CD4-positive, alpha-beta T cell treated with Interleukin-12 subunit alpha and Interleukin-12 subunit beta, for 1 hour (primary cell): ENCODE results near the gene KIF25.

Experiments used
- DNase-seq: peaks from one replicate; pipeline ENCODE4 v3.0.0-alpha.2; 2020

KIF25 gene

DNA sequence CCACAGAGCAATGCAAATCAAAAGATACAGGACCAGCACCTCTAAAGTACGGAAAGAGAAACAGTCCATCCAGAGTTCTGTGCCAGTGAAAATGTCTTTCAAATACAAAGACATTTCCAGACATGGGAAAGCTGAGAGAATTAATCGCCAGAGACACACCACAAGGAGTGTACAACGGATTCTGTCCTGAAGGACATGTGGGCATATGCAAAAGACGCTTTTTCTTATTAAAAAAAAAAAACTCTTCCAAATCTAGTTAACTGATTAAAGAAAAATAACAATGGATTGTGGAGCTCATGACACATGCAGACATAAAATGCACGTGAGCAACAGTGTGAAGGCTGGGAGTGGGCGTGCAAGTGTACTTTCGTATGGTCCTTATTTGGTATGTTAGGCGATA, 22.8 kb downstream of the KIF25 start:
- no peak for DNase-seq

DNA sequence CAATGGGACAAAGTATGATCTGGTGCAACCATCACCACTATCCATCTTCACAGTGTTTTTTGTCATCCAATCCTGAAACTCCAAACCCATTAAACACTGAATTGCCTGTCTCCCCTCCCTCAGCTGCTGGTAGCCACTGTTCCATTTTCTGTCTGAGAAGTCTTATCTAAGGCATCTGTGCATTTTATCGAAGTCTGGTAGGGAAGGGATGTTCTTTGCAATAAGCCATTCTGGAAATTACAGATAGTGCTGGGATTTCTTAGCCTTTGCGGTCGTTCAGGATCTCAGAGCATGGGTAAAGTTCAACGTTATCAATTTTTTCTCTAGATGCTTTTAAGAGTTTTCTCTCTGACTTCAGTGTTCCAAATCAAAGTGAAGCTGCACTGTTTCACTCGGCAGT, 24.1 kb downstream of the KIF25 start:
- no peak for DNase-seq

DNA sequence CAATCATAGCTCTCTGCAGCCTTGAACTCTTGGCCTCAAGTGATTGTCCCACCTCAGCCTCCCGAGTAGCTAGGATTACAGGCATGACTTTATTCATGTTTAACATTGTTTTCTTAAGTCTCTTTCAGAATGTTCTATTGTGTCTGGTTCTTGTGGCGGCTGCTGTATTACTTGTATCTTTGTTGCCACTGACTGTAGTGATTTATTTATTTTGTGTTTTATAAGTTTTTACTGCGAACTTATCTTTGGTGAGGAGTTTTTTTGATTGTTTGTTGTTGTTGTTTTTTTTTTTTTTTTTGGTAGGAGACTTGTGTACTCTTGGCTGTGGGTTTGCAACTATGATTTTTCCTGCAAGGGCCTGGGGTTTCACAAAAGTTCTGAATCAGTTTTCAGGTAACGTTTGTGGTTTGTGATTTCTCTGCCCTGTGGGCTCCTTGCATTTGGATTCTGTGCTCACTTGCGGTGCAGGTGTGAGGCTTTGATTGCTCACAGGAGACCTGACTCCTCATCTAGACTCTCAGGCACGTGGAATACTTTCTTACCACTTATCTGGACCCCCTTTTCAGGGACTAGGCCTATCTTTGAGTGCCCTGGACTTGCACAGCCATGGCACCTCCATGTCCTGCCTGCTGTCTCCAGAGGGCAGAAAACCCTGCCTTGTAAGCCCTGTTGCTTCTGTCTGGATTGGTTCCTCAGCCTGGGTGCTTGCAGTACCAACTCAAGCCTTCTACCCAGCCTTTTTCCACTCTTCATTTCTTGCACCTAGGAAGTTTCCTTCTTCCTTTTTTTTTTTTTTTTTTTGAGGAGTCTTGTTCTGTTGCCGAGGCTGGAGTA, 25.2 kb downstream of the KIF25 start:
- no peak for DNase-seq

DNA sequence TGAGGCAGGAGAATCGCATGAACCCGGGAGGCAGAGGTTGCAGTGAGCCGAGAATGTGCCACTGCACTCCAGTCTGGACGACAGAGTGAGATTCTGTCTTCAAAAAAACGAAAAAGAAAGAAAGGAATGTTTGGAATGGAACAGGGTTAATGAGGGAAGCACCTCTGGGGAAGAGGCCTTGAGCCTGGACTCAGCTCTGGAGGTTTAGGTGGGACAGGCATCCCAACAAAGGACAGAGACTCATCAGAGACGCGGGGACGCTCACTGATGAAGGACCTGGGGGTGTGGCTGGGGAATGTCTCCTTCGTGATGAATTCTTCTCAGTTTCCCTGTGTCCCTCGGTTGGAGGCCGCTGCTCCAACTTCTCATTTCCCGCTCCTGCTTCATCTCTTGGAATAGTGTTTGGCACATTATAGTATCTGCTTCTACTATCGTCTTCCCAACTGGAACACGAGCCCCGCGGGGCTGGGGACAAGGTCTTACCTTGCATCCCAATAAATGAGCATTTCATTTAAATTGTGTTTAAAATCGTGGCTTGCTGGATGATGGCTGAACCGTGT, 27.6 kb downstream of the KIF25 start:
- no peak for DNase-seq

DNA sequence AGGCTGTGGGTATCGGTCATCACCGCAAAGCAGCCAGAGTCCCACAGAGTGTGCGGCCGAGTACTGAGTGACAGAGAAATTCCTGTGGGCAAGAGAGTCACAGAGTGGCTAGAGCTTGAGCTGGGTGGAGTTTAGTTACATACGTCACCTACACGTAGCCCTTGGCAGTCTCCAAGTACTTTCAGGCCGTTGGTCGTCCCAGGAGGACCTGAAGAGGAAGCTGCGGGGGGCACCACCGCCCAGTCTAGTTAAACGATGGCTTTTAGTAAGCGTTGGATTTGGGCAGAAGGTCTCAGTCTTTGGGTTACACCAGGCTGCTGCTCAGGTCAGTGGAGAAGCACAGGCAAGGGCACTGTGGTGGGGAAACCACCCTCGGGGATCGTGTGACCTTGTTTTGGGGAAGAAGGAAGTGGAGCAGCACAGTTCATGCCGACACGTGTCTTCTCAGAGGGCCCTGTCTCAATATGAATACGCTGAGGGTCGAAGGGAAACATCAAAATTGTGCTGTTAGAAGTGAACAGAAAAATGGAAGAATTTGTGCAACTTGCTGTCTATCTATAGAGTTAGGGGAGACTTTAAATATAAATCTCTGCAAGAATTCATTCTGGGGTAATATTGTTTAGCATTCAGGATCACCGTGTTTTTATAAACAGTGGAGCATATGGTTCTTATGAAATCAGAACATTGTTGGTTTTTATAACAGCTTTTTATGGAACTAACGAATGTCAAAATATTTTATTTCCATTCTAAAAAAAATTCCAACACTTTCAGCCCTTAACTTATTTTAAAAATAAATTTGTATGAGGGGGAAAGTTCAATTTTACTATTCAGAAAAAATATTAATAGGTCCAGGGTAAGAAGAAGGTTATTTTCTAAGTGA, 28.6 kb downstream of the KIF25 start:
- DNase-seq: no peak

DNA sequence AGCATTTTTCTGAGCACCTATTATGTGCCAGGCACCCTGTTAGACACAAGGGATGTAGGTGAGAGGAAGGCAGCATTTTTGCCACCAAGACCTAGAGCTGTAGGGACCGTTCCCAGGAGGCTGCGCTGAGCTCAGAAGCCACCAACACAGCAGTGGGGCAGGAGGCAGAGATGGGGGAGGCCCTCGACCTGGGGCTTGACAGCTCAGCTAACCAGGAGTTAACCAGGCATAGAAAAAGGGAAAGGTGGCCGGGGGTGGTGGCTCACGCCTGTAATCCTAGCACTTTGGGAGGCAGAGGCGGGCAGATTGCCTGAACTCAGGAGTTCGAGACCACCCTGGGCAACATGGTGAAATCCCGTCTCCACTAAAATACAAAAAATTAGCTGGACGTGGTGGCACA, 29.5 kb downstream of the KIF25 start:
- DNase-seq: no peak

DNA sequence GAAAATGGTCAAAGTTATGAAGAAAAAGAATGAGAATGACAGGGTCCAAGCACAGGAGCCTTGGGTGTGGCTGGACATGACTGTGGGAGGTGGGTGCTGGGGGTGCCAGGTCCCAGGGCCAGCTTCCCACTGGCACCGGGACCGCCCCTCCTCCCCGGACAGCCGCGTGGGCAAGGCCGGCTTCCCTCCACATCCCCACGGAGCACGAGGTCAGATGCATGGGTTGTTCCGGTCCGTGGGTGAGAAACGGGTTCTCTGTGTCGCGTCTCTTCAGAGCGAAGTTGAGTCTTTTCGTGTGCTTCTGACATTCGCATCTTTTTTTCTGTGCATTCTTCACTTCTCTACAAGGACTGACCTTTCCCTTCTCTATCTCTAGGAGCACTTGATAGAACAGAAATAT, 30.1 kb downstream of the KIF25 start:
- DNase-seq: no peak

DNA sequence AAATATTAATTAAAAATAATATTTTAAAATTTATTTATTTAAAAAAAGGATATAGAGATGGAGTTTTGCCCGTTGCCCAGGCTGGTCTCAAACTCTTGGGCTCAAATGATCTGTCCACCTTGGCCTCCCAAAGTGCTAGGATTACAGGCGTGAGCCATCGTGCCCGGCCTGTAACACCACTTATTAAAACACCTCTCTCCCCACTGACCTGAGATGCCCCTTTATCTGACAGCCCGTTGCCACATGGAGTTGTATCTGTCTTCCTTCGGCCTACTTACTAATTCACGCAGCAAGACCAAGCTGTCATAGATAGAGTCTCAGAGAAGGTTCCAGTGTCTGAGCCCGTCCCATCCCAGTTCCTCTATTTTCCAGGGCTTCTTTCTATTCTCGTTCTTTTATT, 30.7 kb downstream of the KIF25 start:
- no peak for DNase-seq

DNA sequence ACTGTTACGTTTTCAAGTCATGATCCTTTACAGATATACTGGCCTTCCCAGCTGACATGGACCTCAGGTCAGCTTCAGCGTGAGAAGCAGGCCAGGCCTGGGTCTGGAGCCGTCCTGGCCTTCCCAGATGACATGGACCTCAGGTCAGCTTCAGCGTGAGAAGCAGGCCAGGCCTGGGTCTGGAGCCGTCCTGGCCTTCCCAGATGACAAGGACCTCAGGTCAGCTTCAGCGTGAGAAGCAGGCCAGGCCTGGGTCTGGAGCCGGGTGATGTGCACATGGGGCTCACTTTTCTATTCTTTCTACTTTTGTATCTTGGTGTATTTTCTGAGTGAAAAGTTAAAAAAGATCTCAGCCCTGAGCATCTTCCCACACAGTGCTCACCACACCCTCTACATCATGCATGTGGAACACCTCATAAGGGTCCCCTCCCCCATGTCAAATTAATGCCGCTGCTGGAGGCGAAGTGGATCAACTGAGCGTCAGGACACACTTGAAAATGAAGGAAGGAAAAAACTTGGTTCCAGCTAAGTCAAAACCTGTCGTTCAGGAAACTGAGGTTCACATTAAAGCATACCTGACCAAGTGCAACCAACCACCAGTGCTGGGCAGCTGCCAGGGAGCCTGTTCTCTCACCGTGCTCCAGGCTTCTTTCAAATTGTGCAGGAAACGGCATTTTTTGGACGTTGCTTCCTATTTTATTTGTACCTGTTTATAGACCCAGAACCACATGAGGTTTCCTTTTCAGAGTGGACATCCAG, 32.2 kb downstream of the KIF25 start:
- DNase-seq: no peak

DNA sequence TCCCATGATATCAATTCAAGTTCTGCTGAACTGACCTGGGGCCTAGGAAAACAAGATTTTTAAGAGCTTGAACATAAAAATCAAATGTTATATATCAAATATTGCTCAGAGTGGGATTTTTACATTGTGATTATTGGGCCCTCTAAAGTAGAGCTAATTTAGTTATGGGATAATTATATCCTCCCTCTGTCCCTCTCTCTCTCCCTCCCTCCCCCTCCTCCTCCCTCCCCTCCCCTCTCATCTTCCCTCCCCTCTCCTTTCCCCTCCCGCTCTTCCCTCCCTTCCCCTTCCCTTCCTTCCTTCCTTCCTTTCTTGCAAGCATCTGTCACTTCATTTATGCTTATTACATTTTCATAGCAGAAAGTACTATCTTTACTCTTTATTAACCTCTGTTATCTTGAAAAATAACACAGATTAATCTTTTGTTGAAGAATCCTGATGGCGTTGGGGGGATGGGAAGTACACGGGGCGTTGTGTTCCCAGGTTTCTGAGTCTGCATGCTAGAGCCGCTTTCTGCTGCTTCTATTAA, 32.8 kb downstream of the KIF25 start:
- no peak for DNase-seq

DNA sequence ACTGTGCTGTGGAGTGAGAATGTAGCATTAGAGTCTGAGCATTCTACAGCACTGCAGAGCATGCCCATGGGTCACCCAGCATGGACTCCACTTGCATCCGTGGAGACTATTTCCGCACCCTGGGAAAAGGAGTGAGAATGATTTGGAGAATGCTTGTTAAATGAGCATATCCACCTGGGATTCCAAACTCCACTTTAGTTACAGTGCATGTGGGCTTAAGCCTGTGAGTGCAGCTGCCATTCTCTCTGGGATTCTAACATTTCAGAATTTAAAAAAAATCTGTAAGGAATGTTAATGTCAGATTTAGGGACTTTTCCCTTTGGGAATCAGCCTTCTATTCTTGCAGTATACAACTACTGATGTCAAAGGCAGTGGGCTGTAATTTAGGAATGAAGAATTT, 33.4 kb downstream of the KIF25 start:
- no peak for DNase-seq

DNA sequence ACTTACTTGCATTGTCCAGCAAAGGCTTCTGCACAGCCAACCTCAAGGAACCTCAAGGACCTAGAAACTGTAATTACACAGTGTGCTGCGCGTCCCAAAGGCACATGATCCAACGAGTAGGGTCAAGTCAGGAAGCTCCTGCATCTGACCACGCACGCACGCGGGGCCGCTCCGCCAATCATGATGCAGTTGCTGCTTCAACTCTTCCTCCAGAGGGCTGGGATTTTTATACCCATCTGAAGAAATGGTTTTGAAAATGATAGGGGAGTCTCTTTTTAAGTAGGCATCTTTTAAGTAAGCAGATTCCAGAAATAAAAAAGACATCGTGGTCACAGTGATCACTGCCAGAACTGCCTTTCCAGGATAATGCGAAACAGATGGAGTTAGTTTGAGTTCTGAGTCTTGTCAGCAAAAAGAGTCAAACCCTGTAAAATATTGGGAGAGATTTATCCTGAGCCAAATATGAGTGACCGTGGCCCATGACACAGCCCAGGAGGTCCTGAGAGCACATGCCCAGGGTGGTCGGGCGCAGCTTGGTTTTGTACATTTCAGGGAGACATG, 34.0 kb downstream of the KIF25 start:
- DNase-seq: no peak

DNA sequence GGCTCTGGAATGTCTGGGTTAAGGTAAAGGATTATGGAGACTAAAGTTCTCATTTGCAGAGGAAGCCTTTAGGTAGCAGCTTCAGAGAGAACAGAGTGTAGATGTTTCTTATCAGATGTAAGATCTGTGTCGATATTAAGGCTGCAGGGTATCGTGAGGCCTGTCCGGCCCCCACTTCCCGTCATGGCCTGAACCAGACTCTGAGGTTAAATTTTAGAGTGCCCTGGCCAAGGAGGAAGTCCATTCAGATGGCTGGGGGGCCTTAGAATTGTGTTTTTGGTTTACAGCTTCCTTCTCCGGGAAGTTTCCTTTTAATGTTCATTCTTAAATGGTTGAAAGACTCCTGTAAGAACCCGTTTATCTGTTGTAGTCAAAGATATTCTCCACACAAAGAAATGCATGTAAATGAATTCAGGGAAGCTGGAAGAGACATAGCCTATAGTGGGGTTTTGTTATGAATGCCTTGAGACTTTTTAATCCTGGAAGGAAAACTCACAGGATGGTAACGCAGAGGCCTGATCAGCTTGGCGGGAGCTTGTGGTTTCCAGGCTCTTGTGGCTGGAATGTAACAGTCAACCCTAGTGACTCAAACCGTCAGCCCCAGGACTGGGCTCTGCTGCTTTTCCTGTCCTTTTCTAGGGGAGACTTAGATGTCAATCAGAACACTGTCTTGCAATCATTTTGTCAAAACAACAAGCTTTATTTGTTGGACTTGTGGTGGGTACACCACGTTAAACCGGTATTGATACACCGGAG, 34.7 kb downstream of the KIF25 start:
- DNase-seq: no peak

DNA sequence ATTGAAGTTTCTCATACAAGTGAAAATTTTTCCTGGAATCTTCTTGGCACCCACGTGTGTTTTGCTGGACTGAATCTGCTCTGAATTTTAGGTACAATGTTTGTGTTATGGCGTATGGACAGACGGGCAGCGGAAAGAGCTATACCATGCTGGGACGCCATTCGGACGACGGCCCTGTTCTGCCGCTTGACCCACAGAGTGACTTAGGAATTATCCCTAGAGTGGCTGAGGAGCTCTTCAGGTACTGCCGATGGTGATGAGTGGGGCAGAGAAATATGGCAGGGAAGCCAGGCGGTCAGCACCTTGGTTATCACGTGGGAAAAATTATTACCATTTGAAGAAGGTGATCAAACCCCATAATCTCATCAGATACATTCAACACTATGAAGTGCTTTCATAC, 36.3 kb downstream of the KIF25 start:
- DNase-seq: no peak

DNA sequence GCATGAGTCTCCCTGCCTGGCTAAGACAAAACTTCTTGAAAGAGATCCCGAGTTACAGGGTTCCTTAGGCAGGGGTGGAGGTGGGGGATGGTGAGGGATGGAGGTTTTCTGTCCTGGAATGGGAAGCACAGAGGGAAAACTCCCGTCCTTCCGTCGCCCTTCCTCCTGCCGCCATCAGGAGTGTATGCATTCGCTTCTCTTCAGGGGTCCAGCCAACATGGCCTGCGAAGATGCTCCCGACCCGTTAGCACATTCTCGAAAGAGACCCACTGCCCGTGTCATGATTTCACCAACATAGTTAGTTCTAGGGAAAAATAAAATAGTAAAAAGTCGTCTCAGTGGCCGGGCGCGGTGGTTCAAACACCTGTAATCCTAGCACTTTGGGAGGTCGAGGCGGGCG, 37.1 kb downstream of the KIF25 start:
- DNase-seq: no peak

DNA sequence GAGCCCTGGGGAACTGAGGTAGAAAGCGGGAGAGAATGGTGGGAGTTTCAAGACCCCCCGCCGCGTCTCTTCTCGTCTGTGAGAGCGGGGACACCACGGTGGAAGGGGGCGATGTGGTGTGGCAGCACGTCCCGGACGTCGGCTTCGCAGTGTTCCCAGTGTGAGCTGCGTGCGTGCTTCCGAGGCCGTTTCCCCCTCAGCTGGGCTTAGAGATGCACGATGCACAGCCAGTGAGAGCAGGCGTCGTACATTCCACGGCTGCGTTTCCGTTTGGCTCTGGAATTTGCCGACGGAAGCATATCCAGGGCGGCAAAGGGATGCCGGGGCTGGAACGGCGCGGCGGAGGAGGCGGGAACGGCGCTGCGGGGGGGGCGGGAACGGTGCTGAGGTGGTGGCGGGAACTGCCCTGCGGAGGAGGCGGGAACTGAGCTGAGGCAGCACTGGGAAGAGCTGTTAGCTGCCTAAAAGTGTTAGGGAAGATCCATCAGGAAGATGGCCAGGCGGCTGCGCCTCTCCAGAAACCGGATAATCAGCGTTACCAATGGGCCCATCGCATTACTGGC, 37.7 kb downstream of the KIF25 start:
- no peak for DNase-seq

DNA sequence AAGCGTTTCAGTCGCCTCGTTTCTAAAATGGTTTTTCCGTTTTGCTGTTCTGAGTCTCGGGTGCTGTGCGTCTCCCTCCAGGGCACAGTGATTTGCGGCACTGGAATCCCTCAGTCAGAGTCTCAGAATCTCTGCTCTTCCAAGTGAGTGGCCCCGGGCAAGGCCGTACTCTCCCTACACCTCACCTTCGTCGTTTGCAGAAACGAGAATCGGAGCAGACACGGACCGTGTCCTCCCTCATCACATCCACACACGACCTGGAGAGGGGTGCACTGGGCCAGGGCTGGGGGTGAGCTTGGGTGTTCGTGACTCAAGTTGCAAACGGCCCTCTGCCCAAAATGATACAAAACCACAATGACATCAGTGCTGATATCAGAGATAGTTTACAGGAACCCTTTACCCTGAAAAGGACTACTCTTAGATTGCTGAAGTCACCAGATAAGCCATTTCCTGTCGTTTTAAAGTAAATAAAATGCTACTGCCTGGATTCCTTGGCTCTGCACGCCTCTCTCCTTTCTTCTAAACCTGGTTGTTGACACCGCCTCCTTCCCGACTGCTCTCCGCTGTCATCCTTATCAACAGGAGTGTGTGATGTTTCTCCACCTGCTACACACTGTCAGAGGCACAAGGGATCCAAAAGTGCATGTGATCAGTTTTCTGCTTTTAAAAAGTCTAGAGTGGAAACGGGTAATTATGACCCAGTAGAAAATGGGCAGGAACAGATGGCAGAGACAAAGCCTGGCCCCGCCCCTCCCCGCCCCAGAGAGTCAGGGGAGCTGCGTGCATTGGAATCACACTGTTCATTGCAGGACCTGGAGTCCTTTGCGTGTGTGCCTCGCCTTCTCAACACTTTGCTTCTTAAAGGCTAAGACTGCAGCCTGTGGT, 38.4 kb downstream of the KIF25 start:
- no peak for DNase-seq

DNA sequence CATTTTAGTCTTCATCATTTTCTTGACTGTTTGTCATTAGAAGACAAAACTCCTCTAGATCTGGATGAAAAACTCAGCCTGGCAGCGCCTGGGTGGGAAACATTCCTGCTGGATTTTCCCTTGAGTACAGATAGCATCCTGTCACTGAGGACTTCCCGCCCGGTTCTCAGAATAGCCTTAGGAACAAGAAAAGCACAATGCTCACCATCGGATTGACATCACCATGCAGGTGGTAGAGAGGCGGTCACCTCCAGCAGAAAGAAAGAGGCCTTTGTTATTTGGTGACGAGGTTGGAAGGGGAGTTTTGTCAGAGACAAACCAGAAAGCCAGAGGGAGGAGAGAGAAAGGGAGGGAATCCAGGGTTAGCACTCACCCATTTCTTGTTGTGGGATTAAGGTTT, 39.8 kb downstream of the KIF25 start:
- DNase-seq: no peak

DNA sequence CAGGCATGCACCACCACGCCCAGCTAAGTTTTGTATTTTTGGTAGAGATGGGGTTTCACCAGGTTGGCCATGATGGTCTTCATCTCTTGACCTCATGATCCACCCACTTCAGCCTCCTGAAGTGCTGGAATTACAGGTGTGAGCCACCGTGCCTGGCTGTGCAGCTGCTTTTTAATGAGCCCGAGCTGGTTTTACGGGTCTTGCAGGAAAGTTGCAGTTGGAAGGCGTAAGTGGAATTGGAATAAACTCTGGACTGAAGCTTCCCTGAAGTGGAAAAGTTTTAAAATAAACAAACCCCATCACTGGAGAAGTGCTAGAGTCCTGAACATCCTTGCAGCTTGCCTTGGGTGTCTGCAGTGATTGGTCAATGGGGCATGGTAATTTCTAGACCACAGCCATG, 40.4 kb downstream of the KIF25 start:
- no peak for DNase-seq

DNA sequence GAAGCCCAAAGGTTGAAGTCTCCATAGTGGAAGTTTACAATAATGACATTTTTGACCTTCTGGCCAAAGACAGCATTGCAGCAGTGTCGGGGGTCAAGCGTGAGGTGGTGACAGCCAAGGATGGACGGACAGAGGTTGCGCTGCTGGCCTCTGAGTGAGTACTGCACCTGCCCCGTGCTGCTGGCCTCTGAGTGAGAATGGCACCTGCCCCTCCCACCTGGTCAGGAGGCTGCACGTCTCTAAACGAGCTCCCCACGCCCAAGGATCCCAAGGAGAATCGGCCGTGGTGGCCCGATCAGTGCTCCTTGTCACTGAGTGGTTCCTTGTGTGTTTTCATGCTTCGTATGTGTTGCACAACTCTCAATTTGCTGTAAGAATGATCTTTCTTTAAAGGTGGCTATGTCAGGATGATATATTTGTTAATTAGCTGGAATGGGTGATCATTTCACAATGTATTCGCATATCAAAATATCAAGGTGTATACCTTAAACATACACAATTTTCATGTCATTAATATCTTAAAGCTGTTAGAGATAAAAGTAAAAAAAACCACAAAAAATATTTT, 41.2 kb downstream of the KIF25 start:
- no peak for DNase-seq
